HG03565 (cell line): ENCODE measurements around the gene CLEC10A.
A peak's percentile ranks its signal among the peaks of the same experiment; 100 is the strongest.

Experiments
- ATAC-seq: cut with Tn5 transposase; IDR thresholded peaks from one replicate; pipeline ENCODE4 v1.9.1; 2021; ENCODE audit warnings: mild to moderate bottlenecking, moderate library complexity; ENCODE audit not compliant: unreplicated experiment

Gene CLEC10A

DNA sequence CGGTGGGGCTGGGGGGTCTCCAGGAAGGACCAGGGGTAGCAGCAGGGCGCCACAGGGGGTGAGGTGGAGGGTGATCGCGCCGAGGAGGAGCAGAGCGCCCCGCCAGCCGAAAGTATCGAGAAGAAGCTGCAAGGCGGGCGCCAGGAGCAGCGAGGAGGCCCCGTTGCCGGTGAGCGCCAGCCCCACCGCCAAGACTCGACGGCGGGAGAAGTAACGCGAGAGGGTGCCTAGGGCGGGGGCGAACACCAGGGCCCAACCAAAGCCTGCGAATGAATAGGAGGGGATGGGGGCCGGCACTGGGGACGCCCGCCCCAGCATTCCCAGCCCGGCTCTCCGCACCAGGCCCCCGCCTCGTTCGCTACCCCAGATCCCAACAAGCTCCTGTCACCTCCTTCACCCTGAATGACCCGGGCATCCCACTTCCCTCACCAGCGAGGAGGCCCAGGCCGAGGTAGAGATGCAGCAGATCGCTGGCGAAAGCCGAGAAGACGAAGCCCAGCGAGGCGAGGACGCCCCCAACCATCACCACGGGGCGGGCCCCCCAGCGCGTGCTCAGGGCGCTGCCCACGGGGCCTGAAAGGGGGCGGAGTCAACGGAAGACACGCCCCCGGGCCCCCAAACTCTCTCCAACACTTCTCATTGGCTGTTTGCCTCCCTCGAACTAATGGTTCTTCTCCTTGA lies 37.4 kb downstream of the CLEC10A start:
- no peak for ATAC-seq

DNA sequence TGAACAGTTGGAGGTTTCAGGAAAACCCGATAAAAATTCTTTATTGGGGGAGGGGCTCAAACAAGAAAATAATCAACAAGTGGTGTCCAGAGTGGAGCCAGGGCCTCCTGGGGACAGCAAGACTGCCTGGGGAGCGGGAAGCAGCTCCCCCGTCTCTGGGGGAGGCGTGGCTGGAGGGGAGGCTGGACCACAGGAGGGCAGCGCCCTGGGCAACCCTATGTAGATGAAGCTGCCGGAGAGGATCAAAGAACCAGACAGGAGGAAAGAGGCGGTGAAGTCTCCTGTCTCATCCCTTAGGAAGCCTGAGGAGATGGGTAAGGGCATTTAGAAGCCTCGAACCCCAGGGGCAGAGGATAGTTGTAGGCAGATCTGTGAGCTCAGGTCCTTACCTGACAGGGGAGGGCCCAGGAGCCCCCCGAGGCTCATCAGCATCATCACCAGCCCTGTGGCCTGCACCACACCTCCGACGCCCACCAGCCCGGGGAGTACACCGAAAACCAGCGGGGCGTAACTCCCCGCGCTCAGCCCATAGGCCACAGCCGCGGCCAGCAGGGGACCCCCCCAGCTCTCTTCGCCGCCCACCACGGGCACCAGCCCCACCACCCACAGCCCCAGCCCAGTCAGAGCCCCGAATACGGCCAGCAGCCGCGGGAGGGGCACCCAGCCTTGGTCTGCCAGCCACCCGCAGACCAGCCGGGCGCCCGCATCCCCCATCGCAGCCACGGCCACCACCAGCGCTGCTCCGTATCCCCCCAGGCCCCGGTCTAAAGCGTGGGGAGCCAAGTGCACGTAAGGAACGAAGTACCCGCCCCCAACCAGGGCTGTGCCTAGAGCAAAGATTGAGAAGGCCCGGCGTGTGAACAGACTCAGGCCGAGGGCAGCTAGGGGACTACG lies 38.2 kb downstream of the CLEC10A start:
- no peak for ATAC-seq

DNA sequence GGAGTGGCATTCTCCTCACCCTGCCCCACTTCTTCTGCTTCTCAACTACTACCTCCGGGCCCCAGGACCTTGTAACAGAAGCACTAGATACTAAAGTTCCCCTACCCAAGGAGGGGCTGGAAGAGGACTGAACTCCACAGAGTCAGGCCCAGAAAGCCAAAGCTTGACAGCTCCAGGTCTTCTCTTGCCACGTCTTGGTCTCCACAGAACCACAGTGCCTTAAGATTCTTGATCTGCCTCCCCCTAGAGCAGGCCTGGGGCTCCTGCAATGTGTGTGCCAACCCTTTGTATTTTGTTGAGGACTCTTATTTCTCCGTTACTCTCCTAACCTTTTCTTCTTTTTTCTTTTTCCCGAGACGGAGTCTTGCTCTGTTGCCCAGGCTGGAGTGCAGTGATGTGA lies 40.2 kb downstream of the CLEC10A start:
- ATAC-seq, result no peak

DNA sequence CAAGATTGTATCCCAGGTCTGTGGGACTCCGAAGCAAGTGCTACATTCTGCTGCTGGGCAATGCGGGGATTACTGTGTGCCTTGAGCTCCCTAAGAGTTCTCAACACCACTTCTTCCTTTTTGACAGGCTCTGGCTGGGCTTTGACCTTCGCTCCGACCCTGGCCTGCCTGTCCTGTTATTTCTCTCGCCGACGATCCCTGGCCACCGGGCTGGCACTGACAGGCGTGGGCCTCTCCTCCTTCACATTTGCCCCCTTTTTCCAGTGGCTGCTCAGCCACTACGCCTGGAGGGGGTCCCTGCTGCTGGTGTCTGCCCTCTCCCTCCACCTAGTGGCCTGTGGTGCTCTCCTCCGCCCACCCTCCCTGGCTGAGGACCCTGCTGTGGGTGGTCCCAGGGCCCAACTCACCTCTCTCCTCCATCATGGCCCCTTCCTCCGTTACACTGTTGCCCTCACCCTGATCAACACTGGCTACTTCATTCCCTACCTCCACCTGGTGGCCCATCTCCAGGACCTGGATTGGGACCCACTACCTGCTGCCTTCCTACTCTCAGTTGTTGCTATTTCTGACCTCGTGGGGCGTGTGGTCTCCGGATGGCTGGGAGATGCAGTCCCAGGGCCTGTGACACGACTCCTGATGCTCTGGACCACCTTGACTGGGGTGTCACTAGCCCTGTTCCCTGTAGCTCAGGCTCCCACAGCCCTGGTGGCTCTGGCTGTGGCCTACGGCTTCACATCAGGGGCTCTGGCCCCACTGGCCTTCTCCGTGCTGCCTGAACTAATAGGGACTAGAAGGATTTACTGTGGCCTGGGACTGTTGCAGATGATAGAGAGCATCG lies 41.8 kb downstream of the CLEC10A start:
- ATAC-seq, result no peak

DNA sequence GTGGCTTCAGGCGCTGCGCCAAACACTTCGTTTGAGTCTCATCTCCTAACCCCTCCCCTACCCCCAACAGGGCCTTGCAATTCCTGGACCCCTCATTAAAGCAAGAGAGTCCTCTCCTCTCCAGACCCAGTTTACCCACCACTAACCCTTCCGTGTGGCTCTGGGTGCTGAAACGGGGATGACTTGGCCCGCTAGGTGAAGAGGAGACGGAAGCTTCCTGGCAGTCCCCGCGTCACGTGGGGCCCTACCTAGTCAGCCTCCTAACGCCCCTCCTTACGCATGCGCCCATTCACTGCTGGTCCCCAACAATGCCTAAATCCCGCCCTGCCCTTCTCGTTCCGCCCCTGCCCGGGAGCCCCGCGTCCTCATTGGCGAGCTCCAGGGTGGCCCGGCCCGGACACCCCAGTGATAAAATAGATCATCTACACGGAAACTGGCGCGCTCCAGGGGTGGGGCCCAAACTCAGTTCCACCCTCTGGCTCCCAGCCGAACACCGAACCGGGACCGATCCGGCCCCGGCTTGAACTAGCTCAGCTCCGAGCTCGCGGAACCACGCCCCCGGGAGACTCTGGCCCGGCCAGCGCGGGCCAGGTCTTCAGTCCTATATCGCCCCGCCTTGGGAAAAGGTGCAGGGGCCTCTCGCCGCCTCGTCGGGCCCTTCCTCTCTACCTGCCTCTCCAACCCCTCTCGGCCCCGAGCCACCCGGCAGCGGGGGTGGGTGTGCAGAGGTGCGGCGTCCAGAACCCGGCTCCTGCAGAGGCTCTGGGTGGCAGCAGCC lies 44.3 kb downstream of the CLEC10A start, which contains the start of gene SLC16A13:
Gene SLC16A13, plus strand, starts transcription at position 425 of the 778 bp plus-strand sequence. CDS start 368 bp downstream, outside the sequence.
- ATAC-seq, result peak; percentile 74

DNA sequence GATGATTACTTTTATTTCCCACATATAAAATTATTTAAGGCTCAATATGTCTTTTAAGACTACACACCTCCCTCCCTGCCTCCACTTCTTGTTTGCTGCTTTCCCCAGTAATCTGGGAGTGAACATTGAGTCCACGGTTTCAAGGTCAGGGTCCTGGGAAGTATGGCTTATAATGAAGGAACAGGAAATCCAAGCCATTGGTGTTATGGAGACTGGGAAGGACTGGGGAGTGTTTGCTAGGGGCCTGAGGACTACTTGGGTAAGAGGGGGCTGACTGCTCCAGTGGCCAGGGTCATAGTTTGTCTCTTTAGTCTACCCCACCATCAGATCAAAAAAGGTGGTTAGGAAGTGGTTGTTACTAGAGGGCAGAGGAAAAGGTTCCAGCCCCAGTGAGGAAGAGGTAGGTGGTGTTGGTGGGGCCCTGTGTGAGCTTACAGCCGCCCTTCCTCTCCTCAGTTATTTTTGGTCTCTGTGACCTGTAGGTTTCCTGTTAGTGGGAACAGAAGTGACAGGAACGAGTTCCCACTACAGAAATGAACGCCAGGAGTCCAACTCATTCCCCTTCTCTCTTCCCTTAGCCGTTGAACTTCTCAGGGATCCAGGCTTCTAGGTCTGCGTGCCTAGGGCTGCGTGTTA lies 45.0 kb downstream of the CLEC10A start:
- peak; percentile 14 for ATAC-seq

DNA sequence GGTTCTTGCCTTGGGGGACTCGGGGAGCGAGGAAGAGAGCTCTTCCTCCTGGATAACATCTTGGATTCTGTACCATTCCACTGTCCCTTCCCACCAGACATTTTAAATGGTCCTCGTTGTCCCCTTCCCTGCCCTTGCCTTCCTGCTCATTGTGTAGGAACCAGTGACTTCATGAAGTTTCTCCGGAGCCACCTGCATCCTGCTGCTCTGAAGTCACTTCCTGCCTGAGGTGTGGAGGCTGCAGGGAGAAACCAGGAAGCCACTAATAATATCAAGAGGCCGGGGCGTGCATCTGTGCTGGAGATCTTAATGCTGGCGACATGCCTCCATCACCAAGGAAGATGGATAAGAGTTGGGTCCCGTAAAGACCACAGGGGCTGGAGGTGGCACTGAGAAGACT lies 50.4 kb downstream of the CLEC10A start:
- no peak for ATAC-seq

DNA sequence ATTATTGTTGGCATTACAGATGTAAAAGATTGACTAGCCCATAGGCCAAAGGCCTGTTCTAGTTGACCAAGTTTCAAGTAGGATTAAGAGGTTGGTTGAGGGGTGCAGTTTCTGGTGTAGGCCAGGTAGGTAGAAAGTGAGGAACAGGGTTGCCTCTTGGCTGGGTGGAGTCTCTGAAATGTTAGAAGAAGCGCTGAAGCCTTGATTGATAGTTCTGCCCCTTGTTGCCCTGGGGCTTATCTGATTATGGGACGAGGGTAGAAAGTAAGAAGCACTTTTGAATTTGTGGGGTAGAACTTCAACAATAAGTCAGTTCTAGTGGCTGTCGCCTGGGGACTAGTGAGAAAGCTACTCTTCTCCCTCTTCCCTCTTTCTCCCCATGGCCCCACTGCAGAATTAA lies 51.0 kb downstream of the CLEC10A start:
- ATAC-seq, result no peak

DNA sequence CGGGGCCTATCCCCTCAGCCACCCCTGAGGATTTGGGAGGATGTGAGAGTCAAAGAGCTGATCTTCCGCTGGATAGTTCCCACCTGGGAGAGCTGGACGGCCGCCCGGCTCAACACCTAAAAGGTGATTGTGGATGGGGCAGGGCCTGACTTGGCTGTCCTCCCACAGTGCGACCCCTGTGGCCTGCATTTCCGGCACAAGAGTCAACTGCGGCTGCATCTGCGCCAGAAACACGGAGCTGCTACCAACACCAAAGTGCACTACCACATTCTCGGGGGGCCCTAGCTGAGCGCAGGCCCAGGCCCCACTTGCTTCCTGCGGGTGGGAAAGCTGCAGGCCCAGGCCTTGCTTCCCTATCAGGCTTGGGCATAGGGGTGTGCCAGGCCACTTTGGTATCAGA lies 52.7 kb downstream of the CLEC10A start:
- ATAC-seq, result no peak

DNA sequence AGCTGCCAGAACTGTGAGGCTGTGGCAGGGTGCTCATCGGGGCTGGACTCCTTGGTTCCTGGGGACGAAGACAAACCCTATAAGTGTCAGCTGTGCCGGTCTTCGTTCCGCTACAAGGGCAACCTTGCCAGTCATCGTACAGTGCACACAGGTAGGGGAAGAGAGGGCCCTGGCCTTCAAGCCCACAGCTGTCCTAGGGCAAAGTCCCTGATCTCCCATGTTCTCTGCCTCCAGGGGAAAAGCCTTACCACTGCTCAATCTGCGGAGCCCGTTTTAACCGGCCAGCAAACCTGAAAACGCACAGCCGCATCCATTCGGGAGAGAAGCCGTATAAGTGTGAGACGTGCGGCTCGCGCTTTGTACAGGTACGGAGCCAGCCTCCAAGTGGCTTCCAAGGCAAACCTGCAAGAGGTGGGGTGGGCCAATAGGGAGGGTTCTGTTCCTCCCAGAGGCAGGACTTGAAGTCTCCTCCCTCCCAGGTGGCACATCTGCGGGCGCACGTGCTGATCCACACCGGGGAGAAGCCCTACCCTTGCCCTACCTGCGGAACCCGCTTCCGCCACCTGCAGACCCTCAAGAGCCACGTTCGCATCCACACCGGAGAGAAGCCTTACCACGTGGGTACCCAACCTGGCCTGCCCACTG lies 53.5 kb downstream of the CLEC10A start:
- ATAC-seq, result no peak

DNA sequence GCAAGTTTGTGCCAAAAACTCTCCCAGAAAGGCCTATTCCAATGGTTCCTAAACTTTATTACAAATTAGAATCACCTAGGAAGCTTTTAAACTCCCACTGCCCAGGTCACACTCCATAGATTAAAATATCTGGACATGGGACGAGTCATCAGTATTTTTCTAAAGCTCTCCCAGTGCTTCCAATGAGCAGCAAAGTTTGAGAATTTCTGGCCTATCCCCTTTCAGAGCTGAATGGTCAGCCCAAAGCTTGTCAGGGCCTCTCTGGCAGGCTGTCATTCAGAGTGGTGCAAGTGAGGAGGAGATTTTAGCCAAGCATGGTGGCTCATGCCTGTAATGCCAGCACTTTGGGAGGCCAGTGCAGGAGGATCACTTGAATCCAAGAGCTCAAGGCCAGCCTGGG lies 54.8 kb downstream of the CLEC10A start:
- no peak for ATAC-seq
